ENCODE measurements around the gene CALN1.

DNA sequence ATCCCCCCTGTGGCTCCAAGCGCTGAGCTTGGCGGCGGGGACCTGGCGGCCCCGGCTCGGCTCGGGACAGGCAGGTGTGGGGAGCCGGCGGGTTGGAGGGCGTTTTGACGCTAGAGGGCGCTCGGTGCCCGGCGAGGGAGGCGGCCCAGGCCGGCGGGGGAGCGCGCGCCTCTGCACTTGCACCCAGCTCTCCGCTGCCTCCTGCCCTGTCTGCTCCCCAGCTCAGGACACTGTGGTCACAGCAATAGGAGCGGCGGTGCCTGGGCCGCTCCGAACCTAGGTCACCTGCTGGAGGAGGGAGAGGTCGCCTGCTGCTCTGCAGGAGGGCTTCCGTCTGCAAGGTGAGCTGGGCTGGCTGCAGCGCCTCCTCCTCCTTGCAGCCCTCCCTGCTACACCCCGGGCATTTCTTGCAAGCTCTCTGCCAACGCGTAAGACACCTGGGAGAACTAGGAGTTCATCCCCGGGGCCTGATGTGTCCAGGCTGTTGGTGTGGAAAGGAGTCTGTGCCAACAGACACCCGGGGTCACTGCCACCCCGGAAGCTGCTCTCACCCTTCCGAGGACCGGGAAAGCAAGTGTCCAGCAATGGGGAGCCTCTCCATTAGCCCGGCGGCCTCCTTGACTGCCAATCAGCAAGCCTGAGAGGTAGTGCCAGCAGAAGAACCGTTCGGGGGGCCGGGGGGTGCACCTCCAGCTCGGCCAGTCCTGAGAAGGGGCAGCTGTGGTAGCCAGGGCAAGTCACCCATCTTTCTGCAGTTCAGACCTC is 659.8 kb downstream of the CALN1 start:
- TF ChIP-seq POLR2A (IDR thresholded peaks at IDR 0.05), result no peak
- TF ChIP-seq POLR2AphosphoS5 (IDR thresholded peaks at IDR 0.05), result no peak
- TF ChIP-seq EP300 (IDR thresholded peaks at IDR 0.05), result no peak
- peak; percentile 6 to 76 (median 30) for TF ChIP-seq CTCF (IDR thresholded peaks at IDR 0.05)

All from gastroesophageal sphincter (tissue), 3 donors.